Lung (tissue), 12 donors: ENCODE measurements around the gene BCAR1. TPM values are rescaled to one million over a fixed set of nuclear protein-coding genes. Genes with fewer than 3 reads are reported as not detected.

Experiments used
- ATAC-seq: fragments of 200-7000 bp; cut with Tn5 transposase; one replicate; pipeline ENCODE4 v1.9.1; 2020; ENCODE audit warnings: moderate number of reproducible peaks; ENCODE audit not compliant: insufficient read depth, low FRiP score
- DNase-seq, 3 donors: peaks; one replicate each; pipeline ENCODE4 v3.0.0-alpha.2; 2013 to 2017
- H3K27ac ChIP-seq, 2 donors: one replicate each; pipeline ENCODE4 v1.5.1; 2013; ENCODE audit warnings: mild to moderate bottlenecking in 2 of 2, moderate library complexity in 2 of 2, control low read depth in 1 of 2, inconsistent platforms in 1 of 2, low read depth in 1 of 2, low read length in 1 of 2
- H3K27me3 ChIP-seq, 3 donors: one replicate each; pipeline ENCODE4 v1.5.1; 2013; ENCODE audit warnings: low read length in 2 of 3; ENCODE audit not compliant: control insufficient read depth in 3 of 3, insufficient read depth in 3 of 3
- H3K36me3 ChIP-seq, 4 donors: one replicate each; pipeline ENCODE4 v1.5.1; 2013; ENCODE audit warnings: low read length in 4 of 4, mild to moderate bottlenecking in 1 of 4, moderate library complexity in 1 of 4; ENCODE audit not compliant: control insufficient read depth in 4 of 4, insufficient read depth in 4 of 4
- H3K4me1 ChIP-seq, 5 donors: one replicate each; pipeline ENCODE4 v1.5.1; 2013; ENCODE audit warnings: low read length in 5 of 5, mild to moderate bottlenecking in 2 of 5, moderate library complexity in 1 of 5; ENCODE audit not compliant: control insufficient read depth in 5 of 5, insufficient read depth in 5 of 5
- H3K4me3 ChIP-seq: one replicate; pipeline ENCODE4 v1.5.1; 2013; ENCODE audit warnings: mild to moderate bottlenecking, control low read depth, moderate library complexity
- H3K9ac ChIP-seq, 2 donors: one replicate each; pipeline ENCODE4 v1.5.1; 2013; ENCODE audit warnings: low read length in 2 of 2, control low read depth in 1 of 2; ENCODE audit not compliant: insufficient read depth in 1 of 2
- H3K9me3 ChIP-seq, 4 donors: one replicate each; pipeline ENCODE4 v1.5.1; 2013; ENCODE audit warnings: low read length in 3 of 4, mild to moderate bottlenecking in 1 of 4, moderate library complexity in 1 of 4; ENCODE audit not compliant: control insufficient read depth in 4 of 4, insufficient read depth in 3 of 4
- CTCF ChIP-seq: IDR thresholded peaks from 2 replicates; pipeline ENCODE4 v1.5.1; 2012; ENCODE audit warnings: mild to moderate bottlenecking; ENCODE audit errors: control extremely low read depth, extremely low read depth
- WGBS, 2 donors: extraction: QIAGEN DNeasy Blood & Tissue Kit; methylation state at CpG; one replicate each; pipeline ENCODE4 v1.1.7; 2013; 5-methylcytosine and 5-hydroxymethylcytosine counted together
- polyA plus RNA-seq, 2 donors: library from polyadenylated mRNA; stranded (reverse); fragments of 200-250 nt; gene quantifications; one replicate each; pipeline ENCODE4 v1.2.1, GENCODE V29; 2013
- total RNA-seq, 2 donors: library from RNA; depleted of rRNA in 1 of 2; stranded (reverse); fragments of >200 nt in 1 of 2; gene quantifications; one replicate each; pipeline ENCODE4 v1.2.1, GENCODE V29; 2014 to 2021
- donor health status: control.
- donor health status: control.
- donor health status: Bipolar disorder and iron deficiency.
- donor health status: healthy.
- donor health status: DM: yes; HTN: yes; CAD: no.

Gene BCAR1
- total and polyA plus RNA-seq, 4 donors: 37.5 to 70.7 (median 49.9) TPM

GRCh38 chr16:75198135-75198600 lies 53.3 kb downstream of the BCAR1 start:
- Histone ChIP-seq H3K9ac (no peak overlapping the region), H3K36me3 (no peaks in the 10 kb centered on the region), H3K9me3 (no peaks in the 10 kb centered on the region), H3K4me1 (peaks cover 0 to 5% (median 0%) of the 10 kb centered on the region in 5 donors), H3K27me3 (peaks cover 0 to 4% (median 0%) of the 10 kb centered on the region in 3 donors), H3K27ac (no peak overlapping the region), H3K4me3 (no peak overlapping the region)
- no peak for ATAC-seq
- DNase-seq: peak in 2 of 3 donors; percentile 6 to 38
- 36 to 50% methylated on average over 18 of the region's 18 CpGs for WGBS, 2 donors
- no peak for TF ChIP-seq CTCF

- Histone ChIP-seq H3K27me3 (peaks cover 0 to 4% (median 0%) of the 10 kb centered on the region in 3 donors), H3K9ac (no peak overlapping the region), H3K4me3 (no peak overlapping the region), H3K9me3 (no peaks in the 10 kb centered on the region), H3K4me1 (peaks cover 0 to 5% (median 0%) of the 10 kb centered on the region in 5 donors), H3K27ac (no peak overlapping the region), H3K36me3 (no peaks in the 10 kb centered on the region)
- ATAC-seq: no peak
- TF ChIP-seq CTCF: no peak
- peak in 2 of 3 donors; percentile 6 to 9 for DNase-seq
- WGBS, 2 donors: 46 to 47% methylated on average over 14 of the region's 14 CpGs
Measured at GRCh38 chr16:75197522-75198134, 53.8 kb downstream of the BCAR1 start.

GRCh38 chr16:75196836-75197235 lies 54.6 kb downstream of the BCAR1 start:
- H3K36me3 ChIP-seq: no peaks in the 10 kb centered on the region
- no peak overlapping the region for H3K9ac ChIP-seq
- DNase-seq (no peak), ATAC-seq (no peak)
- H3K27ac ChIP-seq: no peak overlapping the region
- WGBS, 2 donors: 68 to 79% methylated on average over 9 of the region's 9 CpGs
- H3K27me3 ChIP-seq: peaks cover 0 to 4% (median 0%) of the 10 kb centered on the region in 3 donors
- no peak overlapping the region for H3K4me3 ChIP-seq
- no peak for TF ChIP-seq CTCF
- H3K9me3 ChIP-seq: no peaks in the 10 kb centered on the region
- H3K4me1 ChIP-seq: peaks cover 0 to 5% (median 0%) of the 10 kb centered on the region in 5 donors
